ENCODE measurements around the gene NUDT3. TPM values are rescaled to one million over a fixed set of nuclear protein-coding genes. Genes with fewer than 3 reads are reported as not detected.

NUDT3 gene
- polyA plus RNA-seq, 1 of the 3 experiments (the other 2 are of a cell fraction), result 11.9 TPM

DNA sequence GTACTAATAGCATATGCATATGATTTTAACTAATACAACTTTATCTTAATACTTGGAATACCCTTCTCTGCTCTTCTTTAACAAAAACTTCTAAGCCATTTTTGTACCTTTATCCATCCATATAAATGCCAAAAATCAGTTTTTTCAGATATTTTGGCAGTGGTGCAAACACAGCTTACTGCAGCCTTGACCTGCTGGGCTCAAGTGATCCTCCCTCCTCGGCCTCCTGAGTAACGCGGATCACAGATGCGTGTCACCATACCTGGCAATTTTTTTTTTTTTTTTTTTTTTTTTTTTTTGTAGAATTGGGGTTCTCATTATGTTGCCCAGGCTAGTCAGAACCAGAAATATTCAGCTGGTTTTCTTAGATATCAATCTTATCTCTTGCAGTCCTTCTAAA lies 89.5 kb downstream of the NUDT3 start:
- no peak overlapping the region for H3K4me2 ChIP-seq
- H3K4me3 ChIP-seq (ENCODE audit: low read depth in 2 of 2, low read length in 1 of 2), result no peak overlapping the region
- no peak for TF ChIP-seq JUND (IDR thresholded peaks at IDR 0.05)
- no peak for TF ChIP-seq EZH2phosphoT487 (IDR thresholded peaks at IDR 0.05; ENCODE audit: borderline replicate concordance, low read depth)
- TF ChIP-seq, protein P1, sequence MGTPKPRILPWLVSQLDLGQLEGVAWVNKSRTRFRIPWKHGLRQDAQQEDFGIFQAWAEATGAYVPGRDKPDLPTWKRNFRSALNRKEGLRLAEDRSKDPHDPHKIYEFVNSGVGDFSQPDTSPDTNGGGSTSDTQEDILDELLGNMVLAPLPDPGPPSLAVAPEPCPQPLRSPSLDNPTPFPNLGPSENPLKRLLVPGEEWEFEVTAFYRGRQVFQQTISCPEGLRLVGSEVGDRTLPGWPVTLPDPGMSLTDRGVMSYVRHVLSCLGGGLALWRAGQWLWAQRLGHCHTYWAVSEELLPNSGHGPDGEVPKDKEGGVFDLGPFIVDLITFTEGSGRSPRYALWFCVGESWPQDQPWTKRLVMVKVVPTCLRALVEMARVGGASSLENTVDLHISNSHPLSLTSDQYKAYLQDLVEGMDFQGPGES (IDR thresholded peaks at IDR 0.05; ENCODE audit: low read depth, low read length), result no peak
- TF ChIP-seq CHD2 (IDR thresholded peaks at IDR 0.05; ENCODE audit: low read length, partially characterized antibody), result no peak
- no peak for TF ChIP-seq FOXJ3 (CRISPR knock-in tag; IDR thresholded peaks at IDR 0.05)
- TF ChIP-seq, protein P2, sequence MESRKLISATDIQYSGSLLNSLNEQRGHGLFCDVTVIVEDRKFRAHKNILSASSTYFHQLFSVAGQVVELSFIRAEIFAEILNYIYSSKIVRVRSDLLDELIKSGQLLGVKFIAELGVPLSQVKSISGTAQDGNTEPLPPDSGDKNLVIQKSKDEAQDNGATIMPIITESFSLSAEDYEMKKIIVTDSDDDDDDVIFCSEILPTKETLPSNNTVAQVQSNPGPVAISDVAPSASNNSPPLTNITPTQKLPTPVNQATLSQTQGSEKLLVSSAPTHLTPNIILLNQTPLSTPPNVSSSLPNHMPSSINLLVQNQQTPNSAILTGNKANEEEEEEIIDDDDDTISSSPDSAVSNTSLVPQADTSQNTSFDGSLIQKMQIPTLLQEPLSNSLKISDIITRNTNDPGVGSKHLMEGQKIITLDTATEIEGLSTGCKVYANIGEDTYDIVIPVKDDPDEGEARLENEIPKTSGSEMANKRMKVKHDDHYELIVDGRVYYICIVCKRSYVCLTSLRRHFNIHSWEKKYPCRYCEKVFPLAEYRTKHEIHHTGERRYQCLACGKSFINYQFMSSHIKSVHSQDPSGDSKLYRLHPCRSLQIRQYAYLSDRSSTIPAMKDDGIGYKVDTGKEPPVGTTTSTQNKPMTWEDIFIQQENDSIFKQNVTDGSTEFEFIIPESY (IDR thresholded peaks at IDR 0.05; ENCODE audit: borderline replicate concordance, low read depth), result no peak
- TF ChIP-seq EP300 (IDR thresholded peaks at IDR 0.05; ENCODE audit: borderline replicate concordance in 1 of 2, low read depth in 1 of 2, low read length in 1 of 2), result no peak
- TF ChIP-seq SIN3A (IDR thresholded peaks at IDR 0.05; ENCODE audit: borderline replicate concordance, low read depth, low read length), result no peak
- TF ChIP-seq, protein P3, sequence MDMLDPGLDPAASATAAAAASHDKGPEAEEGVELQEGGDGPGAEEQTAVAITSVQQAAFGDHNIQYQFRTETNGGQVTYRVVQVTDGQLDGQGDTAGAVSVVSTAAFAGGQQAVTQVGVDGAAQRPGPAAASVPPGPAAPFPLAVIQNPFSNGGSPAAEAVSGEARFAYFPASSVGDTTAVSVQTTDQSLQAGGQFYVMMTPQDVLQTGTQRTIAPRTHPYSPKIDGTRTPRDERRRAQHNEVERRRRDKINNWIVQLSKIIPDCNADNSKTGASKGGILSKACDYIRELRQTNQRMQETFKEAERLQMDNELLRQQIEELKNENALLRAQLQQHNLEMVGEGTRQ (IDR thresholded peaks at IDR 0.05; ENCODE audit: borderline replicate concordance, low read depth, low read length), result no peak
- TF ChIP-seq TCF12 (IDR thresholded peaks at IDR 0.05), result no peak
- TF ChIP-seq NFIC (IDR thresholded peaks at IDR 0.05; ENCODE audit: borderline replicate concordance), result no peak
- TF ChIP-seq RXRA (IDR thresholded peaks at IDR 0.05; ENCODE audit: borderline replicate concordance, low read depth), result no peak
- TF ChIP-seq TAF1 (IDR thresholded peaks at IDR 0.05; ENCODE audit: borderline replicate concordance, low read depth, low read length), result no peak
- peaks cover 11% of the 10 kb centered on the region for H4K20me1 ChIP-seq (ENCODE audit: insufficient read depth)
- no peak overlapping the region for H3K9ac ChIP-seq
- no peak for DNase-seq
- no peaks in the 10 kb centered on the region for H3K9me2 ChIP-seq
- H3F3A ChIP-seq (replicated peaks; ENCODE audit: insufficient read depth), result peaks cover 4% of the 10 kb centered on the region
- ChIA-PET POLR2A (no interaction called here), CTCF (no interaction called here)
- peaks cover 0 to 3% of the 10 kb centered on the region in 2 experiments for H3K36me3 ChIP-seq (replicated peaks in 1 of 2; ENCODE audit: control insufficient read depth in 1 of 2, insufficient read depth in 2 of 2, low read length in 1 of 2)
- H3K27me3 ChIP-seq (ENCODE audit: insufficient read depth), result no peaks in the 10 kb centered on the region
- no peak overlapping the region for H3K27ac ChIP-seq (ENCODE audit: low read depth in 2 of 2, low read length in 1 of 2)
- H3K4me1 ChIP-seq (ENCODE audit: control insufficient read depth in 1 of 2, insufficient read depth in 2 of 2, low read depth in 1 of 2, low read length in 1 of 2), result no peaks in the 10 kb centered on the region; a peak in 1 of 4 replicates
- H2AFZ ChIP-seq (ENCODE audit: low read depth), result no peak overlapping the region
- no peaks in the 10 kb centered on the region for H3K9me3 ChIP-seq
- 98% methylated on average over 4 of the region's 4 CpGs for WGBS (ENCODE audit: low lambda C conversion rate)
- peaks cover 41% of the 10 kb centered on the region for H3K79me2 ChIP-seq (ENCODE audit: insufficient read depth)

GRCh38 chr6:34301408-34301807 lies 91.1 kb downstream of the NUDT3 start:
- Histone ChIP-seq H3K4me1 (ENCODE audit: control insufficient read depth in 1 of 2, insufficient read depth in 2 of 2, low read depth in 1 of 2, low read length in 1 of 2) (no peaks in the 10 kb centered on the region; a peak in 1 of 4 replicates), H3K36me3 (replicated peaks in 1 of 2; ENCODE audit: control insufficient read depth in 1 of 2, insufficient read depth in 2 of 2, low read length in 1 of 2) (no peaks in the 10 kb centered on the region), H3K4me2 (no peak overlapping the region), H3K79me2 (ENCODE audit: insufficient read depth) (peaks cover 30% of the 10 kb centered on the region), H3K9ac (no peak overlapping the region), H4K20me1 (ENCODE audit: insufficient read depth) (peaks cover 2% of the 10 kb centered on the region; the same call in 1 of the 2 replicates), H3K27ac (ENCODE audit: low read depth in 2 of 2, low read length in 1 of 2) (no peak overlapping the region), H3K9me3 (no peaks in the 10 kb centered on the region), H3K27me3 (ENCODE audit: insufficient read depth) (no peaks in the 10 kb centered on the region), H2AFZ (ENCODE audit: low read depth) (no peak overlapping the region), H3F3A (replicated peaks; ENCODE audit: insufficient read depth) (peaks cover 4% of the 10 kb centered on the region), H3K9me2 (no peaks in the 10 kb centered on the region), H3K4me3 (ENCODE audit: low read depth in 2 of 2, low read length in 1 of 2) (no peak overlapping the region)
- WGBS (ENCODE audit: low lambda C conversion rate), result 100% methylated on average over 2 of the region's 2 CpGs
- POLR2A ChIA-PET, result no interaction called here
- CTCF ChIA-PET, result no interaction called here
- no peak for DNase-seq
- TF ChIP-seq TAF1 (IDR thresholded peaks at IDR 0.05; ENCODE audit: borderline replicate concordance, low read depth, low read length), result no peak
- TF ChIP-seq FOXM1 (IDR thresholded peaks at IDR 0.05; ENCODE audit: low read depth), result no peak
- TF ChIP-seq POLR2AphosphoS5 (IDR thresholded peaks at IDR 0.05; ENCODE audit: low read depth, low read length), result no peak
- no peak for TF ChIP-seq CHD2 (IDR thresholded peaks at IDR 0.05; ENCODE audit: low read length, partially characterized antibody)
- no peak for TF ChIP-seq YY1 (IDR thresholded peaks at IDR 0.05; ENCODE audit: low read depth)
- TF ChIP-seq, protein P2 (IDR thresholded peaks at IDR 0.05; ENCODE audit: borderline replicate concordance, low read depth), result no peak
- no peak for TF ChIP-seq GATA2 (CRISPR knock-in tag; IDR thresholded peaks at IDR 0.05)
- TF ChIP-seq, protein P4, sequence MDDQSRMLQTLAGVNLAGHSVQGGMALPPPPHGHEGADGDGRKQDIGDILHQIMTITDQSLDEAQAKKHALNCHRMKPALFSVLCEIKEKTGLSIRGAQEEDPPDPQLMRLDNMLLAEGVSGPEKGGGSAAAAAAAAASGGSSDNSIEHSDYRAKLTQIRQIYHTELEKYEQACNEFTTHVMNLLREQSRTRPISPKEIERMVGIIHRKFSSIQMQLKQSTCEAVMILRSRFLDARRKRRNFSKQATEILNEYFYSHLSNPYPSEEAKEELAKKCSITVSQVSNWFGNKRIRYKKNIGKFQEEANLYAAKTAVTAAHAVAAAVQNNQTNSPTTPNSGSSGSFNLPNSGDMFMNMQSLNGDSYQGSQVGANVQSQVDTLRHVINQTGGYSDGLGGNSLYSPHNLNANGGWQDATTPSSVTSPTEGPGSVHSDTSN (IDR thresholded peaks at IDR 0.05), result no peak
- TF ChIP-seq NFIC (IDR thresholded peaks at IDR 0.05; ENCODE audit: borderline replicate concordance), result no peak
